Activated CD8-positive, alpha-beta memory T cell treated with anti-CD3 and anti-CD28 coated beads, Interleukin-2, amount 50 U/mL, for 24 hours (primary cell): Measurements from ENCODE around the gene ROR1.

ENCODE experiments used
- DNase-seq: peaks from one replicate; pipeline ENCODE4 v3.0.0-alpha.2; 2020; ENCODE audit errors: extremely low read depth

Gene ROR1

GRCh38 chr1:63935143-63935542 lies 161.3 kb downstream of the ROR1 start:
- DNase-seq: no peak

DNA sequence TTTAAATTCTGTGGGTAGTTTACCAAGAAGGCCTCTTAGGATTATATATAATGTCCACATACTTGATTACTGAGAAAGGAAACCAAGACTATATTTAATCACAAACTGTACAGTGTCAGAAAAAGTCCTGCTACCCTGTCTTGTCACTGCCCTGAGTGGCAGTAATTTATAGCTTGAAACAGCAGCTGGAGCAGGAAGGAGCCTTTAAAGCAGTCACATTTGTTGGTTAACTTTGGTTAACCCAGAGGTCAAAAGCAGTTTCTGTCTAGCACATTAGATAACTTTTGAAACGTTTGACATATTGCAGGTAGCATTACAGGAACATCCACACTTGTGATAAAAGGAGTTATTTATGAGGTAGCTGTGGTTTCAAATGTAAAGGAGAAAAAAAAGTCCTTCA lies 161.7 kb downstream of the ROR1 start:
- DNase-seq: no peak

GRCh38 chr1:63936276-63936675 lies 162.5 kb downstream of the ROR1 start:
- no peak for DNase-seq

GRCh38 chr1:63936801-63937200 lies 163.0 kb downstream of the ROR1 start:
- DNase-seq: no peak

DNA sequence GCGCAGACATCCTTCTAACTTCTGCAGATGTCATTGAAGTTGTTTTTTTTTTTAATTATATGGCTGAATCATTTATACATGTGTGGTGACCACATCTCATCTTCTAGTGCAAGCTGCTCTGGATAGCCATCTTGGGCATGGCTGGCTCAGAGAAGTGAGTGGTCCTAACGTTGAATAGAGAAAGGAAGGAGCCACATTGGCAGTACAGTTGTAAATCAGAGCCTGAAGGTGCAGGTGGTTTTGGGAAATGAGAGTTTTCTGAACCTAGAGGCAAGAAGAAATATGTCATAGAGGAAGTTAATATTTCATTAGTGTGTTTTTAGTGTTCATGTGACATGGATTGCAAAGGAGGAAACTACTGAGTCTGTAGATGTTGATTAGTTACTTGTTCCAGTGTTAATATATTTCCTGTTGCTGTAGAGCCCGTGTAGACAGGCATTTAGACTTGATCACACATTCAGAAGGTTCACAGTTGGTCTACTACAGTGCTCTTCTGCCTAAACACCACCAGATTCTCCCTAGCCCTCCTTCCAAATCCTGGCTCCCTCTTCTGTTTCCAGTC lies 163.7 kb downstream of the ROR1 start:
- DNase-seq: no peak

DNA sequence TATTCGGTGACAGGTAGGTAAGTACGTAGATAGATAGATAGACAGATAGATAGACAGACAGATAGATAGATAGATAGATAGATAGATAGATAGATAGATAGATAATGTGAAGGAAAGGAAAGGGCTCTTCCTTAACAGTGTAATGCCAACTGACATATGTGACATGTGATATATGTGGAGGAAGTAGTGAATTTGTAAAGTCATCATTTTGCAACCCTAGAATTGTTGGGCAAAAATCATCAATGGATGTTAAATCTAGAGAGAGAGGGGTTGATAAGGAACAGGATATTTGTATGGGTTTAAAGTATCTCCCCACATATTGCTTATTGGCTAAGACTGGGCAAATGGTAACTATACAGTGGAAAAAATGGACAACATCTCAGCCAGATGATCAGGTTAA lies 166.6 kb downstream of the ROR1 start:
- DNase-seq: no peak

- DNase-seq: no peak
These were observed 169.6 kb downstream of the ROR1 start for GRCh38 chr1:63943393-63943792.

- no peak for DNase-seq
These were observed 172.1 kb downstream of the ROR1 start for GRCh38 chr1:63945943-63946342.

GRCh38 chr1:63946866-63947491 lies 173.2 kb downstream of the ROR1 start:
- DNase-seq: no peak

DNA sequence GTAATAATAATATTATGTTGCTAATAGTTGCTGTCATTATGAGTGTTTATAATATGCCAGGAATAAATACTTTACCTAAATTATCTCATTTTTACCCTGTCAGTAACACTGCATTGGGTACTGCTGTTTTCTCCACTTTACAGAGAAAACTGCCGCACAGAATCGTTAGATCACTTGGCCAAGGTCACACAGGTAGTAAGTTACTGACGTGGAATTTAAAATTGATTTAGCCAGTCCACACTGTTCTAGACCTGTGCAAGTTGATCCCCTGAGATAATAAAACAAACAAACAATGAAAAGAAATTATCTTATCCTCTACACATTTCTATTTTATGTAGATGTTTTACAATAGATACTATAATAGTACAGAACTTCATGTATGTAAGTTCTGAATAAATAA lies 174.1 kb downstream of the ROR1 start:
- no peak for DNase-seq

DNA sequence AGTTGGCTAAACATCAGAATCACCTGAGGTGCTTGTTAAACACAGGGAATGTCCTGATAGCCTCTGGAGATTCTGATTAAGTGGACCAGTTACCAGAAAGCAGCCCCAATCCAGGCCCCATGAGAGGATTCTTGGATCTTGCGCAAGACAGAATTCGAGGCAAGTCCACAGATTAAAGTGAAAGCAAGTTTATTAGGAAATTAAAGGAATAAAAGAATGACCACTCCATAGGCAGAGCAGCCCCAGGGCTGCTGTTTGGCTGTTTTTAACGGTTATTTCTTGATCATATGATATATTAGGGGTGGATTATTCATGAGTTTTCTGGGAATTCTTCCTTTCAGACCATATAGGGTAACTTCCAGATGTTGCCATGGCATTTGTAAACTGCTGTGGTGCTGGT lies 176.2 kb downstream of the ROR1 start:
- DNase-seq: no peak

- DNase-seq: no peak
These were observed 177.5 kb downstream of the ROR1 start for GRCh38 chr1:63951059-63951946.

GRCh38 chr1:63954187-63954586 lies 180.4 kb downstream of the ROR1 start:
- DNase-seq: no peak

- no peak for DNase-seq
These were observed 181.7 kb downstream of the ROR1 start for GRCh38 chr1:63955370-63956145.

DNA sequence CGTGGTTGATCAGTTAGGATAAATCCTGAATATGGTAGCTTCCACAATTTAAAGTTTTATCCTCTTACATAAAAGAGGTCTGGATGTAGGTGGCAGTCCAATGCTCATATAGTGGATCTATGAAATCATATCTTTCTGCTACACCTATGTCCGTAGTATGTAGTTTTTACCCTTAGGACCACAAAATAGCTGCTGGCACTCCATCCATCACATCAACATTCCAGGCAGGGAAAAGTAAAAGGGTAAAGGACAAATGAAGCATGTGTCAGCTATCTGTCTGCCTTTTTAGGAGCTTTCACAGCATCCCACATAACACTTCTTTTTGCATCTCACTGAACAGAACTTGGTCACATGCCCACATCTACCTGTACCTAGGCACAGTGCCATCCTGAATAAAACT lies 184.7 kb downstream of the ROR1 start:
- DNase-seq: no peak

DNA sequence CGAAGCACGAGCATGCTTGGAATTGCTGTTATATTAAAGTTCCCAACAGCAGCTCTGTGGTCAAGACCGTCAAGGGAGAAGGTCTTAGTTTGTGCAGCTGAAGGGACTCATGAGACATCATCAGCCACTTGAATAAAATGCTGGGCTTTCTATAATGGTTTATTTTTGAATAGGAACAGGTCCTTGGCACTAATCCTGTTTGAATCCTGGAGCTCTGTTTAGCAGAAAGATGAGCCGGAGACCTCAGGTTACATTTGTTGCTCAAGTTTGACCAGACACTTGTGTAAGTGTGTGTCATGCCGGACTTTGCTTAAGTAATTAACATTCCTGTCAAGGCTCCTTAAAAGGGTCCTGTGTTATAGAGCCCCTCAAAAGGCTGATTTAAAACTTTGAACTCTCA lies 186.5 kb downstream of the ROR1 start:
- no peak for DNase-seq

GRCh38 chr1:63966016-63966415 lies 192.2 kb downstream of the ROR1 start:
- DNase-seq: no peak

GRCh38 chr1:63967901-63968300 lies 194.1 kb downstream of the ROR1 start:
- DNase-seq: no peak

DNA sequence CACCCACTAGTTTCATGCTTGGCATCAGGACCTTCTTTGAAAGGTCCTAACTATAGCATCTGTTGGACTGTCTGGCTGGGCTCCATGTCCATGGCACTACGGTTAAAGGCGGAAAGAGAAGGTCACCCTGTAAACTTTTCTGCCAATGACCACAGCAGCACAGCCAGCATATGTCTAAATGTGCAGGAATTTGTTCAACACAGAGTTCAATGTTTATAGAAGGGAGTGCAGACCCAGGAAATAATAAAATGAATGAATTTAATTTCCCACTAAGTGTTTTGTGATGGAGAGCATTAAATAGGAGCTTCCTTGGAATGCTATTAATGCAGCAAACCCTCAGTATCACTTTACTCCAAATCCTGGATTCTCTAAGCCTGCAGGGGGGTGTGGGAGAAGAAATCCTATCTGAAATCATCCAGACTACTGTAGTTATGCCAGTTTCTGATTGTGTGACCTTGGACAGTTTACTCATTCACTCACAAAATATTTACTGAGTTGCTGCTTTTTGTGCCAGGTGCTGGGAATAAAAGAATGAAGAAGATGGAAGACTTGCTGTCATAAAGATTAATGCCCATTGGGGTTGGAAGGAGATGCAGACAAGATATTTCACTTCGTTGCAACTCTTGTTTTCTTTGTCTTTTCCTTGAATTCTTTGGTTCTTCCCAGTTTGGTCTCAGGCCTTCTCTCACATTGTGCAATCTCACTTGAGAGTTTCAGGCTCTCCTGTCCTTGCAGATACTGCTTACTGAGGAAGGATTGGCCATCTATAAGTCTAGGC lies 195.0 kb downstream of the ROR1 start:
- no peak for DNase-seq

GRCh38 chr1:63969441-63969901 lies 195.7 kb downstream of the ROR1 start:
- DNase-seq: no peak

DNA sequence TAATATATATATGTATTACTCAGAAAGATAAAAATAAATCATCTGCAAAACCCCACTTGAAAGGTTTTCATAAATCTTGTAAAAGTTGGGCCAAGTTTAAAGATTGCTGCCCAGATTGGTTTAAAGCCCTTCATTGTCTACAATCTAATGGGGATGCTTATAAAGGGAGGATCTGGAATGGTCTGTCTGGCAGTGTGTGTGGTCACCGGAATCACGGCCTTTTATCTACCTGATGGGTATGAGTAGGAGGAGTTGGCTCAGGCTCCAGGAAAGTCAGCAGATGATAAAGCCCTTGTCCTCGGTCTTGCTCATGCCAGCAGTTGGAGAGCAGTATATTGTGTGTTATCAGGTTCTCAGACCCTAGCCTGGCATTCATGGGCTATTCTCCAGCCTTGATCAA lies 197.7 kb downstream of the ROR1 start:
- no peak for DNase-seq
